Liver (tissue), 3 donors: Measurements from ENCODE around the gene KLHL34.

Source experiments
- CTCF ChIP-seq: fragments of 150-350 bp; IDR thresholded peaks from 2 replicates; pipeline ENCODE4 v1.5.1; 2017; ENCODE audit warnings: improper control_type of control experiment, low read depth, low read length; ENCODE audit not compliant: missing input control
- RAD21 ChIP-seq, 2 donors: IDR thresholded peaks; 2 replicates each; pipeline ENCODE4 v1.6.1; 2016; ENCODE audit warnings: antibody characterized with exemption in 2 of 2, mild to moderate bottlenecking in 2 of 2
- TAF1 ChIP-seq: conservative IDR thresholded peaks from 2 replicates; pipeline ENCODE4 v1.6.1; 2016; ENCODE audit warnings: antibody characterized with exemption, mild to moderate bottlenecking
- donor health status: healthy.
- donor health status: healthy.

DNA sequence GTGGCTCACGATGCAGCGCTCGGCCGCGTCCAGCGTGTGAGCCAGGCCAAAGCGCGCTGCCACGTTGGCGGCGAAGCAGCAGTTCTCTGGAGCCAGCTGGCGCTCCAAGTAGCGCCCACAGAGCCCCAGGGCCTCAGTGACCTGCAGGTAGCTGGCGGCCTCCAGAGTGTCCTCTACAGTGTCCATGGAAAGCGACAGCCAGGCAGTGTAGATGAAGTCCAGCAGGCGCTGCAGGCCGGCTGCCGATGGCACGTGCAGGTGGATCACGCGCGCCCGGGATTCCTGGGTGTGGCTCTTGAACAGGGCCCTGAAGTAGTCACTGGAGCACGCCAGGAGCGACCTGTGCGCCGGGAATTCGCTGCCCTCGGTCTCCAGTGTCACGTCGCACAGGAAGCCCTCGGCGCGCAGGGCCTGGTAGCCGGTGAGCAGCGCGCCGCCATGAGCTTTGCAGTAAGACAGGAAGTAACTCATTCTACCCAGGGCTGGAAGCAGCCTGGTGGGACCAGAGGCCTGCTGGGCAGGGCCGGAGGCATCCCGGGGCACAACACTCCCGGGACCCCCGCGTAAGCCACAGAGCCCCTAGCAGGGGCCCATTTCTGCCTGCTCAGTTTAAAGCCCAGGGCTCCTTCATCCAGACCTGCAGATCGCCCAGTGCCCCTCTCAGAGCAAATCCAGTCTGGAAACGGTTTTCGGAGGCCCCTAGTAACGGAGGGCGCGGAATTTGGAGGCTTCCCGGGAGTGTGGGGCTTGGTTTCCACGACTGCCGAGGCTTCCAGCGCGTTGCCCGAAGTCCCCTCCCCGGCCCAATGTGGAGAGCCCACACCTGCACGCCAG, 595 bp downstream of the KLHL34 start:
- TF ChIP-seq CTCF (no peak), TAF1 (no peak), RAD21 (IDR thresholded peaks at IDR 0.05) (no peak)
